HepG2 (cell line): ENCODE results near the gene COL13A1. TPM values are rescaled to one million over a fixed set of nuclear protein-coding genes. Genes with fewer than 3 reads are reported as not detected.

Experiments used
- ATAC-seq: fragments of 200-7000 bp; cut with Tn5 transposase; 3 replicates; pipeline ENCODE4 v1.9.1; 2020; ENCODE audit warnings: mild to moderate bottlenecking, moderate library complexity
- BruUV-seq: library from RNA; stranded (reverse); fragments of 400-500 nt; replicated peaks from 2 replicates; lab custom pipeline; 2021; lab: Mats Ljungman, UMichigan
- CTCF ChIA-PET: fragments of 300-600 bp; formaldehyde crosslinking; extraction: SDS; loops from one replicate; lab custom pipeline; 2021; ENCODE audit warnings: low total read pairs, inconsistent platforms, low intra/inter-chr PET ratio; lab: Yijun Ruan, JAX
- POLR2A ChIA-PET: fragments of 350-600 bp; sonication (Branson Sonifier 250); formaldehyde crosslinking; loops from one replicate; lab custom pipeline; 2020; ENCODE audit warnings: antibody characterized with exemption, inconsistent platforms; lab: Yijun Ruan, JAX
- DNase-seq: peaks from one replicate; pipeline ENCODE4 v3.0.0-alpha.2; 2015; ENCODE audit warnings: low spot score
- FAIRE-seq: peaks from 3 replicates; lab custom pipeline; 2011; peaks lifted over from hg19 to GRCh38; lab: Jason Lieb, UNC
- H2AFZ ChIP-seq: one replicate; pipeline ENCODE4 v1.6.1; 2011; ENCODE audit warnings: low read length, inconsistent platforms
- H3K27ac ChIP-seq: fragments of 300-600 bp; 3 replicates; pipeline ENCODE4 v1.8.0; 2011; ENCODE audit warnings: mixed run types, mild to moderate bottlenecking, mixed read lengths, low read length, inconsistent platforms; ENCODE audit not compliant: insufficient read depth; ENCODE audit errors: extremely low read length
- H3K27me3 ChIP-seq, 2 experiments: fragments of 200-600 bp in 1 of 2; 2 replicates in 1 of 2; 3 replicates in 1 of 2; pipeline versions ENCODE4 v1.6.0 to v1.8.0; 2011; ENCODE audit warnings: low read length in 2 of 2, mild to moderate bottlenecking in 2 of 2, moderate library complexity in 2 of 2, inconsistent platforms in 1 of 2; ENCODE audit not compliant: insufficient read depth in 2 of 2, control insufficient read depth in 1 of 2
- H3K36me3 ChIP-seq, 2 experiments: fragments of 200-600 bp in 1 of 2; replicated peaks in 1 of 2; 2 replicates in 1 of 2; 3 replicates in 1 of 2; pipeline versions ENCODE4 v1.5.1 to v1.8.0; 2011; ENCODE audit warnings: low read length in 2 of 2, inconsistent platforms in 1 of 2; ENCODE audit not compliant: insufficient read depth in 2 of 2, control insufficient read depth in 1 of 2
- H3K4me1 ChIP-seq: 2 replicates; pipeline ENCODE4 v1.5.1; 2012; ENCODE audit warnings: low read length, inconsistent platforms; ENCODE audit not compliant: insufficient read depth
- H3K4me2 ChIP-seq: 2 replicates; pipeline ENCODE4 v1.6.0; 2011; ENCODE audit warnings: low read depth, low read length, inconsistent platforms
- H3K4me3 ChIP-seq, 3 experiments: fragments of 200-600 bp in 1 of 3; sonication (generic), shearing (Covaris generic) in 1 of 3; replicated peaks in 1 of 3; 2 replicates each; pipeline ENCODE4 v1.5.1; 2011 to 2016; ENCODE audit warnings: low read length in 3 of 3, inconsistent platforms in 2 of 3, low read depth in 2 of 3, mild to moderate bottlenecking in 2 of 3, control low read depth in 1 of 3, mixed read lengths in 1 of 3; ENCODE audit not compliant: insufficient read depth in 1 of 3
- H3K79me2 ChIP-seq: one replicate; pipeline ENCODE4 v1.6.1; 2011; ENCODE audit warnings: low read length, inconsistent platforms; ENCODE audit not compliant: insufficient read depth
- H3K9ac ChIP-seq: 2 replicates; pipeline ENCODE4 v1.6.0; 2011; ENCODE audit warnings: mild to moderate bottlenecking, low read depth, low read length, inconsistent platforms; ENCODE audit not compliant: insufficient read depth
- H3K9me3 ChIP-seq: 2 replicates; pipeline ENCODE4 v1.5.1; 2012; ENCODE audit warnings: mild to moderate bottlenecking, low read length
- H4K20me1 ChIP-seq: 2 replicates; pipeline ENCODE4 v1.6.0; 2011; ENCODE audit warnings: inconsistent platforms, mild to moderate bottlenecking, low read length, moderate library complexity; ENCODE audit not compliant: insufficient read depth
- ZNF260 ChIP-seq: sonication (generic); formaldehyde crosslinking; IDR thresholded peaks from 2 replicates; pipeline ENCODE4 v1.4.0; 2020; ENCODE audit warnings: missing genetic modification reagents, low read depth, mild to moderate bottlenecking, borderline replicate concordance
- WGBS: methylation state at CpG from one replicate; pipeline ENCODE4 v1.1.6; 2017; ENCODE audit warnings: low lambda C conversion rate; 5-methylcytosine and 5-hydroxymethylcytosine counted together
- in situ Hi-C: cut with HindIII; loops from 2 replicates; pipeline ENCODE4 v1.10.0; 2017; ENCODE audit warnings: low pct_unique_long_range_greater_than_20kb; ENCODE audit not compliant: extremely low pct_ligation_motif_present
- intact Hi-C: fragments of 100-400 bp; cut with micrococcal nuclease; formaldehyde crosslinking; loops from one replicate; pipeline ENCODE4 v1.10.0; 2022; ENCODE audit not compliant: unreplicated experiment
- polyA plus RNA-seq, 8 experiments: library from polyadenylated mRNA; depleted of rRNA in 3 of 8; stranded (reverse) in 7 of 8; unstranded in 1 of 8; fragments of >200 nt; fragmentation: Illumina TruSeq in 4 of 8; extraction: Trizol in 4 of 8; gene quantifications; 2 replicates each; pipeline versions ENCODE4 v1.2.1 to v1.2.3, GENCODE V29; 2011 to 2016; ENCODE audit warnings: low read depth in 4 of 8, missing spikeins in 1 of 8, mixed read lengths in 1 of 8; ENCODE audit not compliant: insufficient read depth in 1 of 8
- total RNA-seq, 5 experiments: library from RNA; depleted of rRNA; stranded (reverse); fragments of >200 nt; fragmentation: Illumina TruSeq; extraction: Trizol; gene quantifications; 2 replicates each; pipeline ENCODE4 v1.2.3, GENCODE V29; 2016; ENCODE audit warnings: low read depth in 1 of 5
- TF ChIP-seq, protein P1 (sequence below): sonication (generic); formaldehyde crosslinking; IDR thresholded peaks from 2 replicates; pipeline ENCODE4 v1.5.0; 2020; ENCODE audit warnings: mild to moderate bottlenecking, missing genetic modification reagents, moderate library complexity

The COL13A1 gene
- total and polyA plus RNA-seq, 2 of the 13 experiments (the other 11 are each of a cell fraction or from before 2014, with no cell fraction given), result 0.07 TPM; not detected in 1

DNA sequence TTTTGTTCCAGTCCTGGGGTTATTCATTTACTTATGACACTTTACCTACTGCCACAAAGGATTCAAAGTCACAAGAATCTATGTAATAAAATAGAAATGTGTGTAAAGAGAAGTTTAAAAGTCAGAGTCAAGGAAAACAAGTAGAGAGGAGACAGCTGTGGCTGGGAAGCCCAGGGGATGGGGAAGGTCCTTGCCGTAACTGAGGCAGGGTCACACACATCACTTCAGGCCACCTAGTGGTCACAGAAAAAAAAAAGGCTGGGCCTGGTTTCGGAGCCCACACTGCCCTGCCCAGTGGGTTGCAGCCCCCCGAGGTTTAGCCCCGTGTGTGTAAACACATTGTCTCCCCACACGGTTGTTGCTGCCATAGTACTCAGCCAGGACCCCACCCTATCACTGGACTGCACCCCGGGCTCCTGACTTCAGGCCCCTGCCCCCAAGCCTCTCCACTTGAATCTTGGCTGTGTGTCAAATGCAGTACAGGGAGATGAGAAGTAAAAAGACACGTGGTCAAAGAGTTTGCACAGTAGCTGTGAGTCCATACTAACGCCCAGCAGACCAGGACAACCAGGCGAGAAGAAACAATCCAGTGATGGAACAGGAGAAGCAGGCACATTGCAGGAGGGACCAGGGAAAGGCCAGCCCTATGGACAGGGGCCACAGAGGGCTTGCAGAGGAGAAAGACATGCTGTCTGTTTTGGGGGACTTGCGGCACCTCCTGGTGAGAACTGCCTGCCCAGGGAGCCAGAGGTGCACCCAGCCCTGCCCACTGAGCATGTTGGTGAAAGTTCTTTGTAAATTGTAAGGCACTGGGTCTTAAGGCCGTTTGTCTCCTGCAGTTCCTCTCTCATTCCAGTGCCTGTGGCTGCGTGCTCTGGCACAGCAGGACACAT is 159.5 kb downstream of the COL13A1 start:
- ATAC-seq (peak; percentile 60), FAIRE-seq (no peak), DNase-seq (no peak)
- peaks cover 7 to 62% of the 10 kb centered on the region in 2 experiments; a peak in 3 of 5 replicates for H3K27me3 ChIP-seq
- H3K4me2 ChIP-seq, result peak overlapping the region; percentile 31
- H3K9me3 ChIP-seq, result no peaks in the 10 kb centered on the region
- BruUV-seq, result no TSS peak
- ChIA-PET POLR2A (no interaction called here), CTCF (no interaction called here)
- TF ChIP-seq, protein P1, sequence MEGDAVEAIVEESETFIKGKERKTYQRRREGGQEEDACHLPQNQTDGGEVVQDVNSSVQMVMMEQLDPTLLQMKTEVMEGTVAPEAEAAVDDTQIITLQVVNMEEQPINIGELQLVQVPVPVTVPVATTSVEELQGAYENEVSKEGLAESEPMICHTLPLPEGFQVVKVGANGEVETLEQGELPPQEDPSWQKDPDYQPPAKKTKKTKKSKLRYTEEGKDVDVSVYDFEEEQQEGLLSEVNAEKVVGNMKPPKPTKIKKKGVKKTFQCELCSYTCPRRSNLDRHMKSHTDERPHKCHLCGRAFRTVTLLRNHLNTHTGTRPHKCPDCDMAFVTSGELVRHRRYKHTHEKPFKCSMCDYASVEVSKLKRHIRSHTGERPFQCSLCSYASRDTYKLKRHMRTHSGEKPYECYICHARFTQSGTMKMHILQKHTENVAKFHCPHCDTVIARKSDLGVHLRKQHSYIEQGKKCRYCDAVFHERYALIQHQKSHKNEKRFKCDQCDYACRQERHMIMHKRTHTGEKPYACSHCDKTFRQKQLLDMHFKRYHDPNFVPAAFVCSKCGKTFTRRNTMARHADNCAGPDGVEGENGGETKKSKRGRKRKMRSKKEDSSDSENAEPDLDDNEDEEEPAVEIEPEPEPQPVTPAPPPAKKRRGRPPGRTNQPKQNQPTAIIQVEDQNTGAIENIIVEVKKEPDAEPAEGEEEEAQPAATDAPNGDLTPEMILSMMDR (CRISPR knock-in tag), result peak; percentile 39
- no peak for TF ChIP-seq ZNF260 (CRISPR knock-in tag)
- no peak overlapping the region for H3K4me3 ChIP-seq
- intact Hi-C loops, result no loop called here
- no peak overlapping the region for H2AFZ ChIP-seq
- no peaks in the 10 kb centered on the region for H3K79me2 ChIP-seq
- no peaks in the 10 kb centered on the region for H3K36me3 ChIP-seq
- H3K9ac ChIP-seq, result no peak overlapping the region
- peaks cover 9% of the 10 kb centered on the region; the same call in 1 of the 2 replicates for H3K4me1 ChIP-seq
- in situ Hi-C loops, result no loop called here
- WGBS, result 10% methylated on average over 6 of the region's 12 CpGs
- H4K20me1 ChIP-seq, result no peaks in the 10 kb centered on the region
- H3K27ac ChIP-seq, result no peak overlapping the region
